IMR-90 (cell line): ENCODE measurements around the gene CPXM2. TPM values are rescaled to one million over a fixed set of nuclear protein-coding genes. Genes with fewer than 3 reads are reported as not detected.

Experiments
- ATAC-seq: fragments of 200-7000 bp; cut with Tn5 transposase; 2 replicates; pipeline ENCODE4 v1.9.1; 2020; ENCODE audit warnings: low read depth, mild to moderate bottlenecking, moderate library complexity
- BruUV-seq: library from RNA; stranded (reverse); fragments of 400-500 nt; replicated peaks from 2 replicates; lab custom pipeline; 2021; lab: Mats Ljungman, UMichigan
- CTCF ChIA-PET: fragments of 300-600 bp; formaldehyde crosslinking; extraction: SDS; loops from one replicate; lab custom pipeline; 2021; ENCODE audit warnings: antibody characterized with exemption; lab: Yijun Ruan, JAX
- POLR2A ChIA-PET: fragments of 300-600 bp; sonication (Branson Sonifier 250); formaldehyde crosslinking; loops from one replicate; lab custom pipeline; 2022; ENCODE audit warnings: antibody characterized with exemption; ENCODE audit not compliant: unreplicated experiment; lab: Charles Lee
- DNase-seq: peaks from one replicate; pipeline ENCODE4 v3.0.0; 2013
- H2AFZ ChIP-seq: replicated peaks from 2 replicates; pipeline ENCODE3; 2013; ENCODE audit warnings: low read length, mild to moderate bottlenecking; ENCODE audit not compliant: poor library complexity
- H2AK5ac ChIP-seq: 2 replicates; pipeline ENCODE4 v1.6.1; 2013; ENCODE audit warnings: low read depth, low read length, inconsistent platforms
- H2AK9ac ChIP-seq: replicated peaks from 2 replicates; pipeline ENCODE3; 2013; ENCODE audit warnings: mild to moderate bottlenecking, low read depth, low read length, moderate library complexity; ENCODE audit not compliant: poor library complexity
- H2BK120ac ChIP-seq: 2 replicates; pipeline ENCODE4 v1.6.1; 2013; ENCODE audit warnings: low read depth, low read length, inconsistent platforms
- H2BK15ac ChIP-seq: 3 replicates; pipeline ENCODE4 v1.6.1; 2013; ENCODE audit warnings: low read depth, low read length, inconsistent platforms
- H2BK20ac ChIP-seq: 2 replicates; pipeline ENCODE4 v1.6.1; 2013; ENCODE audit warnings: low read depth, mild to moderate bottlenecking, inconsistent platforms, low read length, moderate library complexity
- H2BK5ac ChIP-seq: 2 replicates; pipeline ENCODE4 v1.6.1; 2013; ENCODE audit warnings: mild to moderate bottlenecking, low read depth, low read length, inconsistent platforms; ENCODE audit not compliant: poor library complexity, severe bottlenecking
- H3K14ac ChIP-seq: replicated peaks from 2 replicates; pipeline ENCODE4 v1.6.1; 2013; ENCODE audit warnings: low read depth, low read length, inconsistent platforms
- H3K18ac ChIP-seq: 2 replicates; pipeline ENCODE4 v1.6.1; 2013; ENCODE audit warnings: low read depth, low read length, control low read depth
- H3K23ac ChIP-seq: 2 replicates; pipeline ENCODE4 v1.6.1; 2013; ENCODE audit warnings: low read depth, low read length, inconsistent platforms
- H3K27ac ChIP-seq: 2 replicates; pipeline ENCODE4 v1.5.1; 2013; ENCODE audit warnings: mild to moderate bottlenecking, control low read depth, low read length; ENCODE audit not compliant: insufficient read depth
- H3K27me3 ChIP-seq: 2 replicates; pipeline ENCODE4 v1.6.1; 2013; ENCODE audit warnings: low read length; ENCODE audit not compliant: control insufficient read depth, insufficient read depth
- H3K36me3 ChIP-seq: 2 replicates; pipeline ENCODE4 v1.6.1; 2013; ENCODE audit warnings: low read length, mixed read lengths; ENCODE audit not compliant: control insufficient read depth, insufficient read depth
- H3K4ac ChIP-seq: 2 replicates; pipeline ENCODE4 v1.6.1; 2013; ENCODE audit warnings: low read depth, low read length, inconsistent platforms
- H3K4me1 ChIP-seq: 2 replicates; pipeline ENCODE4 v1.6.1; 2013; ENCODE audit warnings: low read length, mixed read lengths; ENCODE audit not compliant: control insufficient read depth, insufficient read depth
- H3K4me2 ChIP-seq: 2 replicates; pipeline ENCODE4 v1.6.1; 2013; ENCODE audit warnings: low read depth, mild to moderate bottlenecking, control low read depth, low read length, moderate library complexity
- H3K4me3 ChIP-seq: 2 replicates; pipeline ENCODE4 v1.5.1; 2013; ENCODE audit warnings: low read depth, mild to moderate bottlenecking, control low read depth, low read length, moderate library complexity; ENCODE audit not compliant: insufficient read depth
- H3K56ac ChIP-seq: 2 replicates; pipeline ENCODE4 v1.6.1; 2013; ENCODE audit warnings: low read length, inconsistent platforms; ENCODE audit not compliant: insufficient read depth; ENCODE audit errors: extremely low read depth
- H3K79me1 ChIP-seq, 2 experiments: 2 replicates each; pipeline ENCODE4 v1.6.1; 2013; ENCODE audit warnings: low read length in 2 of 2, inconsistent platforms in 1 of 2, low read depth in 1 of 2
- H3K9ac ChIP-seq: 2 replicates; pipeline ENCODE4 v1.6.1; 2013; ENCODE audit warnings: low read depth, low read length, control low read depth
- H3K9me1 ChIP-seq: 2 replicates; pipeline ENCODE4 v1.6.1; 2013; ENCODE audit warnings: low read length, inconsistent platforms; ENCODE audit not compliant: insufficient read depth
- H3K9me3 ChIP-seq: 2 replicates; pipeline ENCODE4 v1.6.1; 2013; ENCODE audit warnings: low read length; ENCODE audit not compliant: control insufficient read depth, insufficient read depth
- H4K20me1 ChIP-seq: 2 replicates; pipeline ENCODE4 v1.6.1; 2013; ENCODE audit warnings: low read length, inconsistent platforms; ENCODE audit not compliant: insufficient read depth
- H4K5ac ChIP-seq: 2 replicates; pipeline ENCODE4 v1.6.1; 2013; ENCODE audit warnings: mild to moderate bottlenecking, low read depth, low read length, control low read depth
- H4K8ac ChIP-seq, 2 experiments: 2 replicates each; pipeline ENCODE4 v1.6.1; 2013; ENCODE audit warnings: low read depth in 2 of 2, low read length in 2 of 2, control low read depth in 1 of 2, inconsistent platforms in 1 of 2
- H4K91ac ChIP-seq: 2 replicates; pipeline ENCODE4 v1.6.1; 2013; ENCODE audit warnings: low read depth, low read length, inconsistent platforms; ENCODE audit not compliant: insufficient read depth
- MAZ ChIP-seq: IDR thresholded peaks from 2 replicates; pipeline ENCODE4 v1.6.1; 2012; ENCODE audit warnings: low read depth, mild to moderate bottlenecking, low read length, improper control_type of control experiment, moderate library complexity, borderline replicate concordance
- WGBS, 2 experiments: methylation state at CpG; one replicate each; pipeline versions ENCODE4 v1.1.5 to v1.1.7; 2013; ENCODE audit warnings: missing lambda C conversion rate in 2 of 2; ENCODE audit not compliant: insufficient read length in 1 of 2; ENCODE audit errors: extremely low coverage in 2 of 2; 5-methylcytosine and 5-hydroxymethylcytosine counted together
- dilution Hi-C: fragments of 300-500 bp; cut with HindIII; formaldehyde crosslinking; loops from one replicate; pipeline ENCODE4 v1.14.3; 2018; ENCODE audit warnings: low sequenced_read_pairs; ENCODE audit not compliant: unreplicated experiment
- in situ Hi-C: fragments of 300-500 bp; cut with MboI; formaldehyde crosslinking; loops from 3 replicates; pipeline ENCODE4 v1.14.3; 2019; ENCODE audit warnings: low sequenced_read_pairs, inconsistent platforms, mixed read lengths
- intact Hi-C: fragments of 100-400 bp; cut with micrococcal nuclease; formaldehyde crosslinking; loops from 2 replicates; pipeline ENCODE4 v1.10.0; 2022
- polyA plus RNA-seq, 3 experiments: library from polyadenylated mRNA; depleted of rRNA; stranded (reverse); fragments of >200 nt; gene quantifications; 2 replicates each; pipeline ENCODE4 v1.2.3, GENCODE V29; 2012; ENCODE audit warnings: low replicate concordance in 1 of 3
- total RNA-seq: library from RNA; depleted of rRNA; stranded (reverse); fragments of >200 nt; gene quantifications from 2 replicates; pipeline ENCODE4 v1.2.3, GENCODE V29; 2012
- TF ChIP-seq, protein P1 (sequence below): fragments of 150-350 bp; IDR thresholded peaks from 2 replicates; pipeline ENCODE4 v1.6.1; 2017; ENCODE audit warnings: mild to moderate bottlenecking, antibody characterized with exemption, low read length, low read depth

CPXM2 gene
- total and polyA plus RNA-seq, 2 of the 4 experiments (the other 2 are of a cell fraction), result not detected

DNA sequence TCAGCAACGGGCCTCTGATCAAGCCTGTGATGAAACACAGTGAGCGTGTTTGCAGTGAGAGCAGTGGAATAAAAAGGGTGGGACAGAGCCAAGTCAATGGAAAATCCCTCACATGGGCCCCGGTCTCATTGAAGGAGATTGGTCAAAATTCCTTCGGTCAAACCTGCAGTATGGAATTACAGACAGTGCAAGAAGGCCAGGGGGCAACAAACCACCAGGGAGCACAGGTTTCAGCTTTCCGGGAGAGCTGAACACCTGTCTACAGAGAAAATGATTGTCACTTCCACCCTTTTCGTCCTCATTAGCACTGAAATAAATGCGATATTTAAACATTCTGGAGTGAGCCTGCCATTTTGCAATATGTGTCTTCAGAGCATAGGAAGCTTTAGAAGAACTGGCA, 132.6 kb downstream of the CPXM2 start:
- Histone ChIP-seq H4K5ac (no peak overlapping the region), H3K27me3 (no peaks in the 10 kb centered on the region), H2BK15ac (no peak overlapping the region), H2BK20ac (no peak overlapping the region), H3K9ac (no peak overlapping the region), H3K27ac (no peak overlapping the region), H3K18ac (no peak overlapping the region), H3K9me1 (no peaks in the 10 kb centered on the region), H2AK9ac (no peak overlapping the region), H4K8ac (no peak overlapping the region), H4K20me1 (no peaks in the 10 kb centered on the region), H3K23ac (no peak overlapping the region), H3K14ac (no peak overlapping the region), H2AK5ac (no peak overlapping the region), H2AFZ (no peak overlapping the region), H3K9me3 (peaks cover 48% of the 10 kb centered on the region), H3K4me1 (no peaks in the 10 kb centered on the region), H3K56ac (no peak overlapping the region), H3K4me3 (no peak overlapping the region), H4K91ac (no peak overlapping the region), H2BK5ac (no peak overlapping the region), H3K4me2 (no peak overlapping the region), H3K4ac (no peak overlapping the region), H2BK120ac (no peak overlapping the region), H3K36me3 (no peaks in the 10 kb centered on the region), H3K79me1 (no peaks in the 10 kb centered on the region)
- BruUV-seq, result no TSS peak
- no CpG with 5 or more reads among the region's 7 CpGs for whole genome bisulfite sequencing, 2 experiments
- TF ChIP-seq, protein P1, sequence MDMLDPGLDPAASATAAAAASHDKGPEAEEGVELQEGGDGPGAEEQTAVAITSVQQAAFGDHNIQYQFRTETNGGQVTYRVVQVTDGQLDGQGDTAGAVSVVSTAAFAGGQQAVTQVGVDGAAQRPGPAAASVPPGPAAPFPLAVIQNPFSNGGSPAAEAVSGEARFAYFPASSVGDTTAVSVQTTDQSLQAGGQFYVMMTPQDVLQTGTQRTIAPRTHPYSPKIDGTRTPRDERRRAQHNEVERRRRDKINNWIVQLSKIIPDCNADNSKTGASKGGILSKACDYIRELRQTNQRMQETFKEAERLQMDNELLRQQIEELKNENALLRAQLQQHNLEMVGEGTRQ, result no peak
- TF ChIP-seq MAZ, result no peak
- intact Hi-C loops (no loop called here), in situ Hi-C loops (no loop called here), dilution Hi-C loops (no loop called here)
- ATAC-seq (no peak), DNase-seq (no peak)
- ChIA-PET CTCF (no interaction called here), POLR2A (no interaction called here)
